ENCODE results near the gene CFAP157.

The CFAP157 gene

DNA sequence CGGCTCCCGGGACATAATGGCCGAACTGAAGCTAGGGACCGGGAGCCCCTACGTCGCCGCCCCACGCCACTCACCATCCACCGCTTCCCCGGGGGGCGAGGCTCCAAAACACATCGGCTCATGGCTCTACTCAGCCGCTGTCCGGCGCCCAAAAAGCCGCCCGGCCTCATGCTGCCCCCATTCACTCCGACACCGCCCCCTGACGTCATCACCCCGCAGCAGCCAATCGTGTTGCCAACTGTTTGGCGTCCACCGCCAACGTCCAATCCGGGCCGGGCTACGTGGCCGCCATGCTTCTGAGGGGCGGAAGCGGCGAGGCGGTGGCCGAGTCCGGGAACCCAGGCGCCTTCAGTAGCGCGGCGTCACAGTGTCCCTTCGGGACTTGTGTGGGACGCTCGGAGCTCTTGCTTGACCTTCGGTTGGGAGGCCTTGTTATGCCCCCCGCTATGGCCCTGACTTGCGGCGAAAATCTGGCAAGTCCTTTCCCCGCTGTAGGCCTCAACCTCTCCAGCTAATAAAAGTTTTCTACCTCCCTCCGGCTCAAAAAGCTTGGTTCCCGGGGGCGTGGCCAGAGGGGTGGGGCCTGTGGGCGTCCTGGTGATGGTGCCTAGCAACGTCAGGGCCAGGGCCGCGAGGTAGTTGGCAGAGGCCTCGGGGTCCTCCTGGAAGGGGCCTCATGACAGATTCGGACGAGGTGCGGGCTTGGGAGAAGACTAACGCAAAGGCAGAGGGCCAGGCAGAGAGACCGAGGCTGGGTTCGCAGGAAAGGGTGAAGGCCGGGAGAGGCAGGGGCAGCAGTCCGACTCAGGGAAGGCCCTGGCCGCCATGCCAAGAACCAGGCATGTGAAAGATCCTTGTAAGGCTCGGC is 8.9 kb downstream of the CFAP157 start, which contains the start of the genes PTRH1 and TTC16:
Gene PTRH1 (minus strand): TSS at position 194 of the 868 bp plus-strand sequence. CDS start 24 bp downstream, at position 170.
Gene TTC16 (plus strand): TSS at position 610 of the 868 bp plus-strand sequence. CDS start 67 bp downstream, at position 677.
- peak; percentile 78 for DNase-seq (ENCODE audit: low read depth)

DNA sequence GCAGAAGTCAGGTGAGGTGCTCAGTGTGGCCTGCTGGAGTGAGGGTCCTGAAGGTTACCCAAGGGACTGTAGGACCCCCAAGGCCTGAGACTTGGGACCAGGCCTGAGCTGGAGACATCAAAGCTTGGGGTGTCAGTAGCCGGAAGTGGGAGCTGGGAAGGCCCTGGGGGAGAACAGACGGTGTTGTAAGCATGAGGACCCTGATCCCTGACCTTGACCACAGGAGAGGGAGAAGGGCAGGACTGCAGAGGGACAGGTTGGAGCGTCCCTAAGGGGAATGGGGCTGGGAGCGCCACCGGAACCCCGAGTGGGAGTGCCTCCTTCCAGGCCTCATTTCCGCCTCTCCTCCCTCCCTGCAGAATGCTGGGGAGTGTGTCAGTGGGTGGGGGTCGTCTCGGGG is 9.6 kb downstream of the CFAP157 start:
- no peak for DNase-seq (ENCODE audit: low read depth)

DNA sequence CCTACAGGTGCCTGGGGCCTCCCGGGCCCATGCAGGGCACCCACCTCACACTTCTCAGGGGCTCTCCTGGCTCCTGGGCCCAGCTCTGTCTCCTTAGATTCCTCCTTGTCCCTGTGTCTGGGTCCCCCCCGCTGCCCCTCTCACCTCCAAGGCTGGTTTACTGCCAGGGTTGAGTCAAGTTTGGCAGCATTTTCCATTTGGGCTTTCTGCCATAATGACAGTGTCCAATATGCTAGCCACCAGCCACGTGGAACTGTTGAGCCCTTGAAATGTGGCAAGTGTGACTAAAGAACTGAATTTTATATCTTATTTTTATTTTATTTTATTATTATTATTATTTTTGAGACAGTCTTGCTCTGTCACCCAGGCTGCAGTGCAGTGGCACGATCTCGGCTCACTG is 11.0 kb downstream of the CFAP157 start:
- DNase-seq (ENCODE audit: low read depth), result no peak

DNA sequence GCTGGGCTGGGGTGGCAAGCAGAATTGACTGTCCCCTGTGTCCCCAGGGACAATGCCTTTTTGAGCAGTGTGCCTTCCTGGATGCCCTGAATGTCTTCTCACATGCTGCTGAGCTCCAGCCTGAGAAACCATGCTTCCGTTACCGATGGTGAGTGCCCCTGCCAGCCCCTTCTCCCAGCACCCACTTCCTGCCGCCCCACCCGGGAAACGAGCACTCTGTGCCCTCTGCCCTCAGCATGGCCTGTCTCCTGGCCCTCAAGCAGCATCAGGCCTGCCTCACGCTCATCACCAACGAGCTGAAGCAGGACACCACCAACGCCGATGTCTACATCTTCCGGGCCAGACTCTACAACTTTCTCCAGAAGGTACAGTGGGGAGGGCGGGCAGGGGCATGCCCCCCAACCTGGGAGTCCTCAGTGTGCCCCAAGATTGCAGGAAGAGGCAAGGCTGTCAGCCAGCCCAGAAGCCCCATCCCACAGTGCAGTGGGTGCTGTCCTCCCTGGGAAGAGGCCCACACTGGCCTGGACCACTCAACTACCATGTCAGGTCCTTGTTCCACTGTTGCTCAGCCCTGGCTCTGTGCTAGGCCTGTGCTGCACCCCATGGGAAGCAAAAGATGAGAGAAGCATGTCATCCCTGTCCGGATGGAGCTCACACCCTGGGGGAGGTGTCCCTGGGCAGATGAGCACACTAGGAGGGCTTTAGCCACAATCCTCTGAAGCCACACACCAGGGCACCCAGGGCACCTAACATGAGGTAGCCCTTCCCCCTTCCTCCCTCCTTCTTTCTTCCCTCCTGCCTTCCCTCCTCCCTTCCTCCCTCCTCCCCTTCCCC is 13.5 kb downstream of the CFAP157 start:
- DNase-seq (ENCODE audit: low read depth), result no peak

DNA sequence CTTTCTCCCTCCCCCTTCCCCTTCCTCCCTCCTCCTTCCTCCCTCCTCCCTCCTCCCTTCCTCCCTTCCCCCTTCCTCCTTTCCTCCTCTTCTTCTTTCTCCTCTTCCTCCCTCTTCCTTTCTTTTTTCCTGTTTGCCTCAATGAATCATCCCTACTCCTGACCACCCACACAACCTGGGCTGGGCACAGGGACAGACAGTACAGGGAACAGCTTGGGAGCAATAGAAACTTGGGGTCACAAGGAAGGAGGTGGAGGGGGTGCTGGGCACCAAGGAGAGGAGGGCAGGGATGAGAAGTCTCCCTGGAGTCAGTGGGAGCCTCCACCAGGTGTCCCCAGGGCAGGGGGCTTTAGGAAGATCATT is 14.1 kb downstream of the CFAP157 start:
- DNase-seq (ENCODE audit: low read depth), result no peak

DNA sequence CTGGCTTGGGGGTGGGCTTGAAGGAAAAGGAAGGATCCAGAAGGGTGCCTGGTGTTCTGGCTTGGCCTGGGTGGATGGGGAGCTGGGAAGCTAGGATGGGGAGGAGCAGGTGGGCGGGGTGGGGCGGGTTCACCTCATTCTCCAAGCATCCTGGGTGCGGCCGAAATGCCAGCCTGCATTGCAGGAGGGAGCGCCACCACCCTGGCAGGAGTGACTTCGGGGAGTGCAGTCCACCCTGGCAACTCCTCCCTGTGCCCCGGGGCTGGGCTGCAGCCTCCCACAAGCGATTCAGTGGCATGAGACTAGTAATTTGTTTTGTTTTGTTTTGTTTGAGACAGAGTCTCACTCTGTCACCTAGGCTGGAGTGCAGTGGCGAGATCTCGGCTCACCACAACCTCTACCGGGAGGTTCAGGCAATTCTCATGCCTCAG is 14.6 kb downstream of the CFAP157 start:
- no peak for DNase-seq (ENCODE audit: low read depth)

DNA sequence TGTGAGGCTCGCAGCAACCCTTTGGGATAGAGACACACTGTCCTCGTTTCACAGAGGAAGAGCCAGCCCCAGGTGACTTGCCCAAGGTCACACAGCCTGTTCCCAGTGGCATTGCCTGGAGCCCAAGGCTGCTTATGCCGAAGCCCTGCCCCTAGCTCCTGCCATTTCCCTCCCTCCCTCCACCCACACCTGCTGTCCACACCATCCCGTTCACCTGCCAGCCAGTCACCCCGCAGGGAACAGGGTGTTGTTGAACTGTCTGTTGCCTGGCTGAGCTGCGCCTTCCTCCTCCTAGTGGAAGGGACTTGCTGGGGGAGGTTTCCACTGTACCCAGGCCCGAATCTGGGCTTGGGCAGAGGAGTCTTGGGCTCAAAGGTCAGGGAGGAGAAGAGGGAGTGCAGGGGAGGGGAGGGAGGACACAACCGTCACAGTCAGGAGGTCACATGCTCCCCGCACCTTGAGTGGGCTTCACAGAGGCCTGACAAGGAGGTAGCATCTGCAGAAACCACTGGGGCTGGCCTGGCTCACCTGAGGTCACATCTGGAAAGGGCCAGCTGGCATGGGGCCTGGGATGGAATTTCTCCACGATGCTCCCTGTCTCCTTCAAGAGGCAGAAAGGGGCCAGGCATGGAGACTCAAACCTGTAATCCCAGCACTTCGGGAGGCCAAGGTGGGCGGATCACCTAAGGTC is 15.4 kb downstream of the CFAP157 start:
- no peak for DNase-seq (ENCODE audit: low read depth)

DNA sequence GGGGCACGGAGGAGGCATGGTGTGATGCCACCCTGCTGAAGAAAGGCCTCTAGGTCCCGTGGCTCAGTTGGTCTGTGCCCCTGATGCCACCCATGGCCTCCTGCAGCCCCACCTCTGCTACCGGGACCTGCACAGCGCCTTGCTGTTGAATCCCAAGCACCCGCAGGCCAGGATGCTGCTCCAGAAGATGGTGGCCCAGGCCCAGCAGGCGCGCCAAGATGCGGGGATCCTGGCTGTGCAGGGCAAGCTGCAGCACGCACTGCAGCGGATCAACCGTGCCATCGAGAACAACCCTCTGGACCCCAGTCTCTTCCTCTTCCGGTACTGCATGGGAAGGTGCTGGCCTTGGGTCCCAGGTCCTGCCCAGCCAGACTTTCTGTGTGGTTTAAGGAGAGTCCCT is 16.2 kb downstream of the CFAP157 start:
- no peak for DNase-seq (ENCODE audit: low read depth)

DNA sequence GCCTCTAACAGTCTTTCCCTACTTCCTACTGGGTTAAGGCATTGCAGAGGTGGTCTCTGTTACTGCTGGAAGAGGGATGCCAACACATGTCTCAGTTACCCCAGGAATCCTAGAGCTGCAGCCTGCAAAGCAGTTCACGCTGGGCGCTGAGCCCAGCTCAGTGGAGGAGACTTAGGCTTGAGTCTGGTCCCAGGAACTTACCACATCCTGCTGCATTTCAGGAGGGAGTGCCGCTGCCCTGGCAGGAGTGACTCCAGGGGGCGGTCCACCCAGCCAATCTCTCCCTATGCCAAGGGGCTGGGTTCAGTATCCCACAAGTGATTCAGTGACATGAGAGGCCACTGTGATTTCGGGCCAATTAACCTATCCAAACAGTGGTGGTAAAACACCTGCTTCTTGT is 16.7 kb downstream of the CFAP157 start:
- peak; percentile 20 for DNase-seq (ENCODE audit: low read depth)

DNA sequence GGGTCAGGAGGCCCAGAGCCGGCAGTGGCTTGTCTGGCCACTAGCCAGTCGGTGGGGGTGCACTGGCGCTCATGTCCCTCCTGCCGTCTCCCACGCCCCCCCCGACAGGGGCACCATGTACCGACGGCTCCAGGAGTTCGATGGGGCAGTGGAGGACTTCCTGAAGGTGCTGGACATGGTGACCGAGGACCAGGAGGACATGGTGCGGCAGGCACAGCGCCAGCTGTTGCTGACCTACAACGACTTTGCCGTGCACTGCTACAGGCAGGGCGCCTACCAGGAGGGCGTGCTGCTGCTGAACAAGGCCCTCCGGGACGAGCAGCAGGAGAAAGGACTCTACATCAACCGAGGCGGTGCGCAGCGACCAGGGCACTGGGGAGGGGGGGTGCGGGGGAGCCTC is 17.2 kb downstream of the CFAP157 start:
- DNase-seq (ENCODE audit: low read depth), result no peak

DNA sequence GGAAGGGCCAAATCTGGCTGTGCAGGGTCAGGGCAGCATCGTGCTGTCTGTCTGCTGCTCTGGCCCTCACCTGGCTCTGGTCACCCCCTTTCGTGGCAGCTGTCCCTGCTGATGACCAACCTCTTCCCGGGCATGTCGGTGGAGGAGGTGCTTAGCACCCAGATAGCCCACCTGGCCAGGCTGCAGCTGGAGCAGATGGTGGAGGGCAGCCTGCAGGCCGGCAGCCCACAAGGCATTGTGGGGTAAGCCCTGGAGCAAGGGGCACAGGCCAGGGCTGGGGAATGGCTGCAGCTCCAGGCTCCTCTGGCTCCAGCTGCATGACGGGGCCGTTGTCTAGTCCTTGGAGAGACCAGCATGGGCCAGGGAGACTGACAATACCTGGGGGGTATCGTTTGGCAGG is 20.1 kb downstream of the CFAP157 start:
- no peak for DNase-seq (ENCODE audit: low read depth)

DNA sequence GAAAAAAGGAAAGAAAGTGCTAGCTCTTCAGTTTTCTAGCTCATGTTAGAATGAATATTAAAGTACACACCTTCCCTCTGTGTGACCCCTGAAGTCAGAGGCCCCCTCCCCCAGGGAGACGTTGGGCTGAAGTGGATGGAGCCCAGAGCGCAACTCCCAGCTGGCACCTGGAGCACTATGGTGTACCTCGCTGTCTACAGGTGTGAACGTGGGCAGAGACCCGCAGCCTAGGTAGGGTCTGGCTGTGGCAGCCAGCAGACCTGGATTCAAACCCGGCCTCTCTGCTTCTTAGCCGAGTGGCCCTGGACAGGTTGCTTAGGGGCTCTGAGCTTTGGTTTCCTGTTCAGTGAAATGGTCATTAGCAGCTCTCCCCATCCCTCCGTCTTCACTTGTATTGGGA is 22.0 kb downstream of the CFAP157 start:
- no peak for DNase-seq (ENCODE audit: low read depth)

DNA sequence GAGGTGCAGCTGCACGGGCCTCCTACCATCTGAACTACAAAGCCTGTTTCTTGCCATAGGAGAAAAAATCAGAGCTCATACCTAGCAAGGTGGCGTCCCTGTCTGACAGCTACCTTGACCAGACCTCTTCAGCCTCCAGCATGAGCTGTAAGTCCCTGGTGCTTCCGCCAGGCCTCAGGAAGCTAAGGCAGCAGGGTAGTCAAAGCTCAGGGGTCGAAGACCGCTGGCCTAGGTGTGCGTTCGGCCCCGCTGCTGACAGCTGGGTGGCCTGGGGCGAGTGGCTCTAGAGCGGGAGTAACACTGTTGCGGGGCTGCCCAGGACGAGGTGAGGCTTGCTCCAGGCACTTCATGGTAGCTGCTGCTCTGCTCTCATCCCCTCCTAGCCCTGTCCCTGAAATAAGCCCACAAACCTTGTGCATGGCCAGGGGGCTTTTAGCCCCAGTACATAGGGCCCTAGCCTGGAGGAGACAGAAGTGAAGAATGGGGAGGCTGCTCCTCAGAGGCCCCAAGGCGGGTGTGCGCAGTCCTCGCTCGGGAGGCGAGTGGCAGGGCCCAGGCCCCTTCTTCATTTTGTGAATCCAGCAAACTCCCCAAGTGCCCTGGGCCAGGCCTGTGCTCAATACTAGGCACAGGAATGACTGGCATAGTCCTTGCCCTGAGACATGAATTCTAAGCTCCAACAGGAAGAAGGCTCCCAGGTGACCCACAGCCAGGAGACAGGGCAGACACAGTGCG is 22.9 kb downstream of the CFAP157 start:
- DNase-seq (ENCODE audit: low read depth), result no peak

DNA sequence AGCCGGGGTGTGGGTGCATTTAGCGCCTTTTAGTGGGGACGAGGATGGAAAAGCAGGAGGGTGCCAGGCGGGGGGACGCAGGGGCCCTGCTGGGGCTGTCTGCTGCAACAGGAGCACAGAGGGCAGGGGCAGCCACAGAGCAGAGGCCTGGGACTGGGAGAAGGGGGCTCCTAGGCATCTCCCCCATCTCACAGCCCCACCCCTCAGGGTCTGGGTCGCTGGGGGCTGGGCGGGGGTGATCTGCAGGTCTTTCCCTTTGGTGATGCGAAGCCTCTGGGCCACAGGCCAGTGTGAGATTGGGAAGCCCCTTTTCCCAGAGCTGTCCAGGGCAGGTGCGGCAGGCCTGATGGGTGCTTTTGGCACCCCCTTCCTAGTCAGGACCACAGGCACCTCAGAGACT is 23.5 kb downstream of the CFAP157 start:
- no peak for DNase-seq (ENCODE audit: low read depth)

DNA sequence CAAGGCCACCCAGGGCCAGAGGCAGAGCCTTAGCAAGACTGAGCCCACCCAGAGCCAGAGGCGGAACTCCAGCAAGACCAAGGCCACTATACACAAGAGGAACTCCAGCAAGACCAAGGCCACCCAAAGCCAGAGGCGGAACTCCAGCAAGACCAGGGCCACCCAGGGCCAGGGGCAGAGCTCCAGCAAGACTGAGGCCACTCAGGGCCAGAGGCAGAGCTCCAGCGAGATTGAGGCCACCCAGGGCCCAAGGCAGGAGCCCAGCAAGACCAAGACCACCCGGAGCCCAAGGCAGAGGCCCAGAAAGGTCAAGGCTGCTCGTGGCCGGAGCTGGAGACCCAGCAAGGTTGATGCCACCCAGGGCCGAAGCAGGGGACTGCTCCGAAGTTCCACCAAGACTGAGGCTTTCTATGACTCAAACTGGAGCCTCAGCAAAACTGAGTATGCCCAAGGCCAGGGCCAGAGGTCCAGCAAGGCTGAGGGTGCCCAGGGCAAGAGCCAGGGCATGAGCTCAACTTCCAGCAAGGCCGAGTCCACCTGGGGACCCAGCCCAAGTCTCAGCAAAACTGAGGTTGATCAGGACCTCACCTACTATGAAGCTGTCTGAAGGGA is 24.1 kb downstream of the CFAP157 start:
- DNase-seq (ENCODE audit: low read depth), result no peak

DNA sequence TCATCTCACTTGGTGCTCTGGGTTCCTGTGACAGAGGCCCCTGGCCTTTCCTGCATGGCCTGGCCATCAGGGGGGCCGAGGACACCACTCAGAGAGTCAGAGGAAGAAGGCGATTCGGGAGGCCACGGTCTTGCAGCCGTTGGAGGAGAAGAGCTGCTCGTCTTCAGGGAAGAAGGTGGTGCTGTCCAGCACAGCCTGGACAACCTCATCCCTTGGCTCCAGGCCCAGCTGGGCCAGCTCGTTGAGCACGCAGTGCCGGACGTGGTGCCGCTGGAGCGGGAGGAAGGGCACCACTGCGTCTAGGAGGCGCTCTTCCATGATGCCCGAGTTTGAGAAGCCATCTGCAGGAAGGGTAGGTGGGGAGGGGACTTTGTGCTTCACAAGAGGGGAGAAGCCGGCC is 25.1 kb downstream of the CFAP157 start:
- DNase-seq (ENCODE audit: low read depth), result no peak

DNA sequence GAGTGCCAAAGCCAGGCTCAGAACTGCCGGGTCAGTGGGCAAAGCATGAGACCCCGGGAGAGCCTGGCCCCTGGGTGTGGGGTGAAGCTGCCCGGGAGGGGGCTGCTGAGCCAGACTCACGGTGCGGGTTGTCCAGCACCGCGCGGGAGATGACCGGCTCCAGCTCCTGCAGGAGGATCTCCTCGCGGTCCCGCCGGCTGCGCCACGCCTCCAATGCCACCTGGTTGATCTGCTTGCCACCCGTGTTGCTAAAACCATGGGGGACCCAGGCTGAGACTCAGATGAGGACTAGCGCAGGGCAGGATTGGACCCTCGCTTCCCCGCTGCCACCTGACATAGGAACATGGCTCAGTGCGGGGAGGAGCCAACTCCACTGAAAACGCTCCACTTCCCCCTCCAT is 25.7 kb downstream of the CFAP157 start:
- DNase-seq (ENCODE audit: low read depth), result no peak

DNA sequence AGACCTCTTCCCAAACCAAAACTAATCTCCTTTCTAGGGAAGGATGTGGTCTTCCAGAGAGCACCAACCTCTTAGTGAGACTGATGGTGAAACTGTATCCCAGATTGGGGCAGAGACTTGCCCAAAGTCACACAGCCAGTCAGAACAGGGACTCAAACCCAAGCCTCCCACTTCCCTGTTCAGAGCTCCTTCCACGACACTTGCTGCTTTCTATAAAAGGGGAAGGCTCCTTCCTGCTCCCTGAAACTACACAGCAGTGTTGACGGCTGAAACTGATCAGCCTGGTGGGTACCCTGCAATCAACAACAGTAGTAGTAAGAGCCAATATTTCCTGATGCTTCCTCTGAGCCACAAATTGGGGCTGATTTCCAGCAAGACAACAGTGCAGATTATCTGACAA is 26.8 kb downstream of the CFAP157 start:
- DNase-seq (ENCODE audit: low read depth), result no peak

DNA sequence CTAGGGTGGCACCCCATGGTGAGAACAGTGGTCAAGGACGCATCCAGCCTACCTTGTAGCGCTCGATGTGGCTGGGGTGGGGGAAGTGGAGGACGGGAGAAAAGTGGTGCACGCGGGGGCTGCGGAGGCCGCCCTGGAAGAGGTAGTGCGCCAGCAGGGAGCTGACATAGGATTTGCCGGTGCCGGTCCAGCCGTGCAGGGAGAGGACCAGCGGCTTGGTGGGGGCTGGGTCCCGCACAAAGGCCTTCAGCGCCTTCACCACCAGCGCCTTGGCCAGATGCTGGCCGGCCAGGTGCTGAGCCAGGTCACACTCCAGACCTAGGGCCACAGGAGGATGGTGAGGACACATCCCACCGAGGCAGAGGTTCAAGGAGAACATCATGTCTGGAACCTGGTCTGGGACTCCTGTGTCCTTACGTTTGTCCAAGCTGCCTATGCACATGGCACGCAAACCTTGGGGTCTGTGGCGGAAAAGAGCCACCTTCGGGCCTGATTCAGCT is 27.5 kb downstream of the CFAP157 start:
- no peak for DNase-seq (ENCODE audit: low read depth)

DNA sequence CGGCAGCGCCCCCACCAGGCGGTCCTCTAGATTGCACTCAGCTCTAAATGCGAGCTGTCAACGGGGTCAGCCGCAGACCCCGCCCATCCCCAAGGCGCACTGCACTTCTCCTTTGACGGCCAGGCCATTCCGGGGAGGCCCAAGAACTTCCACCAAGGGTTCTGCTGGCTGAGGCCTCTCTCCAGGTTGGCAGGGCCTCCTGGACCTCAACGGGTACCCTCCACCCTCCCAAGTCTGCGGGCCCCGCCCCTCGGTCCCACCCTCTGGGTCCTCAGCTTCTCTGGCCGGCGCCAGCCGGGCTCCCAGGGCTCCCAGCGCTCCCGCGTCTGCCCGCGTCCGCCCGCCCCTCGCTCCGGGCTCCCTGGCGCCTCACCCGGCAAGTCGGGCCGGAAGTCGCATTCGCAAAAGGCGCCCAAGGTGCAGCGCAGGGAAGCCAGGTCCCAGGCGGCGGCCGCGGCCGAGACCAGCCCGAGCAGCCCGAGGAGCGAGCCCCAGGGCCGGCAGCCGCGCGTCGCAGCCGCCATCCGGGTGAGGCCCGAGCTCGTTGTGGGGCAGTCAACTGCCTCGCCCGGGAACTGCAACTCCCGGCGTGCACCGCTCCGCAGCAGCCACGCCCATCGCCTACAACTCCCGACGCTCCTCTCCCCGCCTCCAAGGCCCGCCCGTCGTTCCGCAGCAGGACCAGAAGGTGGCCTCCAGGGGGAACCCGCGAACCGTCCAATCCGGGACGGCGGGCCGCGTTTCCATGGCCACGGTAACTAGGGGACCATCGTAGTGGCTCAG is 28.1 kb downstream of the CFAP157 start, which contains the start of gene TOR2A:
Gene TOR2A (minus strand): TSS at position 548 of the 783 bp plus-strand sequence. CDS start 24 bp downstream, at position 524.
- peak; percentile 83 for DNase-seq (ENCODE audit: low read depth)
